Keratinocyte (primary cell): ENCODE data around the gene SSBP2. TPM values are rescaled to one million over a fixed set of nuclear protein-coding genes. Genes with fewer than 3 reads are reported as not detected.
A peak's percentile ranks its signal among the peaks of the same experiment; 100 is the strongest.

Experiments
- DNase-seq: peaks from one replicate; pipeline ENCODE4 v3.0.0-alpha.2; 2011; ENCODE audit warnings: low read depth, missing footprints, low spot score
- FAIRE-seq: peaks from 2 replicates; lab custom pipeline; 2011; peaks lifted over from hg19 to GRCh38; lab: Jason Lieb, UNC
- H2AFZ ChIP-seq: 2 replicates; pipeline ENCODE4 v1.6.0; 2012; ENCODE audit warnings: low read length, control low read depth, inconsistent platforms; ENCODE audit not compliant: control insufficient read depth
- H3K27ac ChIP-seq: 2 replicates; pipeline ENCODE4 v1.5.1; 2011; ENCODE audit warnings: low read length; ENCODE audit not compliant: control insufficient read depth, insufficient read depth
- H3K27me3 ChIP-seq: 3 replicates; pipeline ENCODE4 v1.6.0; 2011; ENCODE audit warnings: low read length; ENCODE audit not compliant: control insufficient read depth, insufficient read depth; ENCODE audit errors: extremely low read depth
- H3K36me3 ChIP-seq, 2 experiments: 2 replicates in 1 of 2; 3 replicates in 1 of 2; pipeline ENCODE4 v1.5.1; 2011; ENCODE audit warnings: low read length in 2 of 2, mild to moderate bottlenecking in 1 of 2; ENCODE audit not compliant: control insufficient read depth in 2 of 2, insufficient read depth in 2 of 2; ENCODE audit errors: extremely low read depth in 1 of 2
- H3K4me1 ChIP-seq: 3 replicates; pipeline ENCODE4 v1.5.1; 2011; ENCODE audit warnings: low read length; ENCODE audit not compliant: control insufficient read depth, insufficient read depth; ENCODE audit errors: extremely low read depth
- H3K4me2 ChIP-seq: 3 replicates; pipeline ENCODE4 v1.6.0; 2011; ENCODE audit warnings: low read depth, low read length; ENCODE audit not compliant: control insufficient read depth, insufficient read depth; ENCODE audit errors: extremely low read depth
- H3K4me3 ChIP-seq, 3 experiments: fragments of 200-600 bp in 1 of 3; sonication (generic) in 1 of 3; 2 replicates in 2 of 3; 3 replicates in 1 of 3; pipeline ENCODE4 v1.5.1; 2011 to 2016; ENCODE audit warnings: low read length in 3 of 3, mild to moderate bottlenecking in 3 of 3, control low read depth in 2 of 3, inconsistent platforms in 1 of 3, low read depth in 1 of 3, mixed read lengths in 1 of 3, mixed run types in 1 of 3, moderate library complexity in 1 of 3; ENCODE audit not compliant: control insufficient read depth in 2 of 3, insufficient read depth in 2 of 3; ENCODE audit errors: extremely low read depth in 1 of 3
- H3K79me2 ChIP-seq: 2 replicates; pipeline ENCODE4 v1.6.0; 2012; ENCODE audit warnings: low read length; ENCODE audit not compliant: control insufficient read depth, insufficient read depth
- H3K9ac ChIP-seq: 3 replicates; pipeline ENCODE4 v1.6.0; 2011; ENCODE audit warnings: low read length; ENCODE audit not compliant: control insufficient read depth, insufficient read depth; ENCODE audit errors: extremely low read depth
- H3K9me1 ChIP-seq: 3 replicates; pipeline ENCODE4 v1.6.0; 2011; ENCODE audit warnings: low read length; ENCODE audit not compliant: control insufficient read depth, insufficient read depth; ENCODE audit errors: extremely low read depth
- H3K9me3 ChIP-seq: 2 replicates; pipeline ENCODE4 v1.5.1; 2012; ENCODE audit warnings: low read depth, low read length; ENCODE audit not compliant: control insufficient read depth
- H4K20me1 ChIP-seq: 3 replicates; pipeline ENCODE4 v1.6.0; 2011; ENCODE audit warnings: low read length; ENCODE audit not compliant: control insufficient read depth, insufficient read depth; ENCODE audit errors: extremely low read depth
- CTCF ChIP-seq, 3 experiments: IDR thresholded peaks in 1 of 3; conservative IDR thresholded peaks in 1 of 3; optimal IDR thresholded peaks in 1 of 3; 2 replicates in 2 of 3; 3 replicates in 1 of 3; pipeline versions ENCODE3 to v1.5.1; 2011; ENCODE audit warnings: low read length in 3 of 3, mild to moderate bottlenecking in 3 of 3, moderate library complexity in 2 of 3, control low read depth in 1 of 3, inconsistent platforms in 1 of 3; ENCODE audit not compliant: insufficient read depth in 2 of 3; ENCODE audit errors: extremely low read depth in 1 of 3
- EZH2 ChIP-seq: IDR thresholded peaks from one replicate; pipeline ENCODE4 v1.6.1; 2012; ENCODE audit warnings: inconsistent platforms, mild to moderate bottlenecking, low read length, moderate library complexity
- dilution Hi-C: fragments of 300-500 bp; cut with MboI; formaldehyde crosslinking; loops from one replicate; pipeline ENCODE4 v1.7.0; 2020; ENCODE audit warnings: low sequenced_read_pairs; ENCODE audit not compliant: extremely low pct_ligation_motif_present
- polyA plus RNA-seq, 5 experiments: library from polyadenylated mRNA; depleted of rRNA in 3 of 5; stranded (reverse) in 3 of 5; stranded (forward) in 1 of 5; unstranded in 1 of 5; fragments of >200 nt; gene quantifications; 1 replicate in 1 of 5; 2 replicates in 3 of 5; 3 replicates in 1 of 5; pipeline versions ENCODE4 v1.2.1 to v1.2.3, GENCODE V29; 2011 to 2012; ENCODE audit warnings: missing spikeins in 2 of 5, low read depth in 1 of 5, low replicate concordance in 1 of 5

Gene SSBP2
- polyA plus RNA-seq, 1 donor (not counting 4 experiments of a cell fraction or from before 2014, with no cell fraction given), result 14.6 TPM

- Histone ChIP-seq H2AFZ (peak overlapping the region; percentile 66), H3K79me2 (no peaks in the 10 kb centered on the region), H3K27ac (no peak overlapping the region), H3K4me1 (peaks cover 37% of the 10 kb centered on the region), H3K9me3 (no peaks in the 10 kb centered on the region), H3K27me3 (no peaks in the 10 kb centered on the region), H3K4me3 (no peak overlapping the region), H3K4me2 (peak overlapping the region; percentile 19), H3K36me3 (no peaks in the 10 kb centered on the region), H4K20me1 (no peaks in the 10 kb centered on the region), H3K9me1 (no peaks in the 10 kb centered on the region), H3K9ac (no peak overlapping the region)
- TF ChIP-seq CTCF (optimal IDR thresholded peaks at IDR 0.05 in 1 of 3, IDR thresholded peaks at IDR 0.05 in 1 of 3, conservative IDR thresholded peaks at IDR 0.05 in 1 of 3; ENCODE audit: extremely low read depth in 1 of 3, insufficient read depth in 2 of 3, low read length in 3 of 3) (no peak), EZH2 (no peak)
- dilution Hi-C loops, result no loop called here
- no peak for FAIRE-seq
- DNase-seq, result no peak
Measured at GRCh38 chr5:81783401-81783800, 32.5 kb upstream of the SSBP2 start.

- no peaks in the 10 kb centered on the region for H4K20me1 ChIP-seq
- no peak overlapping the region for H3K27ac ChIP-seq
- no peaks in the 10 kb centered on the region for H3K79me2 ChIP-seq
- H3K4me2 ChIP-seq, result no peak overlapping the region
- H3K4me1 ChIP-seq, result peaks cover 31% of the 10 kb centered on the region
- H3K36me3 ChIP-seq, result no peaks in the 10 kb centered on the region
- H3K9ac ChIP-seq, result no peak overlapping the region
- H3K27me3 ChIP-seq, result no peaks in the 10 kb centered on the region
- FAIRE-seq (no peak), DNase-seq (no peak)
- dilution Hi-C loops, result no loop called here
- H2AFZ ChIP-seq, result no peak overlapping the region
- TF ChIP-seq CTCF (optimal IDR thresholded peaks at IDR 0.05 in 1 of 3, IDR thresholded peaks at IDR 0.05 in 1 of 3, conservative IDR thresholded peaks at IDR 0.05 in 1 of 3; ENCODE audit: extremely low read depth in 1 of 3, insufficient read depth in 2 of 3, low read length in 3 of 3) (no peak), EZH2 (no peak)
- H3K4me3 ChIP-seq, result no peak overlapping the region
- H3K9me1 ChIP-seq, result no peaks in the 10 kb centered on the region
- no peaks in the 10 kb centered on the region for H3K9me3 ChIP-seq
Measured at GRCh38 chr5:81782811-81783210, 31.9 kb upstream of the SSBP2 start.
